NK-92 (cell line): ENCODE results near the gene TMEM52.
"Not testable (repeated sequence)": the region's sequence is repeated elsewhere in the genome, so short reads cannot be mapped to it uniquely, and the experiment has no call there.

Experiments
- DNase-seq: peaks from one replicate; lab custom pipeline; 2025; ENCODE audit not compliant: unreplicated experiment; lab: John Stamatoyannopoulos, UW

Gene TMEM52

DNA sequence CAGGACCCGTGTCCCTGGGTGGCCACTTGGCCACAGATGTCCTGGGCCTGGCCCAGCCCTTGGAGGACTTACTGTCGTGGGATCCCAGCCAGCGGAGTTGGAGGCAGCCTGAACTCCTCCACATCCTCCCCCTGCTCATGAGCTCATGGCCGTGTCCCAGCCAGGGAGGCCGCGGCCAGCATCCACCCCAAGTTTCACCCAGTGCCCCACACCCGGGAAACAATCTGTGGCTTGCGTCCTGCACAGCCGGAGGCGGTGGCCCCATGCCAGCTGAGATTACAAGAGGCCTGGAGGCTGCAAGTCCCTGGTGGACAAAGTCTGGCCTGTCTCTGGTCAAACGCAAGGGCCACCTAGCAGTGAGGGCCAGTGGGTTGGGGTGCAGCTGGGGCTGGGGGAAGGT lies 27.5 kb upstream of the TMEM52 start:
- no peak for DNase-seq

DNA sequence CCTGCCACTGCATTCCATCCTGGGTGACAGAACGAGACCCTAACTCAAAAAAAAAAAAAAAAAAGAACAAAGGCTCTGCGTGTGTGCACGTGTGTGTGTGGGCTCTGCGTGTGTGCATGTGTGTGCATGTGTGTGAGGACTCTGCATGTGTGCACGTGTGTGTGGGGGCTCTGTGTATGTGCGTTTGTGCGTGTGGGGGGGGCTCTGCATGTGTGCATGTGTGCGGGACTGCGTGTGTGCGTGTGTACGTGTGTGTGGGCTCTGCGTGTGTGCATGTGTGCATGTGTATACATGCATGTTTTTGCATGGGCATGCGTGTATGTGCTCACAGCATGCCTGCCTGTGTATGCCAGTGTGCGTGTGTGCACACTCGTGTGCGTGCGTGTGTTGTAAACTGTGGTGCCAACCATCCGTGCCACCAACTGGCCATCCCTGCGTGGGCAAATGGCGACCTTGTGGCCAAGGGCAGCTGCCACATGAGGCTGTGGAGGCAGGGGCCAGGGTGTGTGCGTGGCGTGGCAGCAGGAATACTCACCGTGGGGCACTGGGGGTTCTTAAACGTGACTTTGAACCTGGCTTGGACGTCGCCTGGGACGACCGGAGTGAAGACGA lies 26.8 kb upstream of the TMEM52 start:
- DNase-seq = no peak

DNA sequence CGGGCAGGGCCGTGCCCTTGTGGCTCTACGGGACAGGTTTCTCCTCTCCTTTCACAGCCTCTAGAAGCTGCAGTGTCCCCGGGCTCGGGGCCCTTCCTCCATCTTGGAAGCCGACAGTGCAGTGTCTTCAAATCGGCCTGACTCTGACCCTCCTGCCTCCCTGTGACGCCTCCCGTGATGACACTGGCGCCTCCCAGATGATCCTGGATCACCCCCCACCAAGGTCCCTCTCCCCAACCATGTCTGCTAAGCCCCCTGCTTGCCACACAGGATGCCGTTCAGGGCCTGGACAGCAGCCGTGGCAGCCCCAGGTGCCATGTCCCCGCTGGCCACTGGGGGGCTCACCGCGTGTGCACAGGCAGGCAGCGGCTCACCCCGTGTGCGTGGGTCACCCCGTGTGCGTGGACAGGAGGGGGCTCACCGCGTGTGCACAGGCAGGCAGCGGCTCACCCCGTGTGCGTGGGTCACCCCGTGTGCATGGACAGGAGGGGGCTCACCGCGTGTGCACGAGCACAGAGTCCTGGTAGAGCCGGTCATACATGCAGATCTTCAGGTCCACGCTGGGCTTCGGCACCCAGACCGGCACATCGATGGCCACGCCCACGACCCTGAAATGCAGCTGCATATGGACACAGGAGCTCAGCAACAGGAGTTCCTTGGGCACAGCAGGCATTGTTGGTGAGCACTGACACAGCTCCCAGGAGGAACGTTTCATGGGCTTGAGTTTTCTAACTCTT lies 24.9 kb upstream of the TMEM52 start:
- DNase-seq = no peak

DNA sequence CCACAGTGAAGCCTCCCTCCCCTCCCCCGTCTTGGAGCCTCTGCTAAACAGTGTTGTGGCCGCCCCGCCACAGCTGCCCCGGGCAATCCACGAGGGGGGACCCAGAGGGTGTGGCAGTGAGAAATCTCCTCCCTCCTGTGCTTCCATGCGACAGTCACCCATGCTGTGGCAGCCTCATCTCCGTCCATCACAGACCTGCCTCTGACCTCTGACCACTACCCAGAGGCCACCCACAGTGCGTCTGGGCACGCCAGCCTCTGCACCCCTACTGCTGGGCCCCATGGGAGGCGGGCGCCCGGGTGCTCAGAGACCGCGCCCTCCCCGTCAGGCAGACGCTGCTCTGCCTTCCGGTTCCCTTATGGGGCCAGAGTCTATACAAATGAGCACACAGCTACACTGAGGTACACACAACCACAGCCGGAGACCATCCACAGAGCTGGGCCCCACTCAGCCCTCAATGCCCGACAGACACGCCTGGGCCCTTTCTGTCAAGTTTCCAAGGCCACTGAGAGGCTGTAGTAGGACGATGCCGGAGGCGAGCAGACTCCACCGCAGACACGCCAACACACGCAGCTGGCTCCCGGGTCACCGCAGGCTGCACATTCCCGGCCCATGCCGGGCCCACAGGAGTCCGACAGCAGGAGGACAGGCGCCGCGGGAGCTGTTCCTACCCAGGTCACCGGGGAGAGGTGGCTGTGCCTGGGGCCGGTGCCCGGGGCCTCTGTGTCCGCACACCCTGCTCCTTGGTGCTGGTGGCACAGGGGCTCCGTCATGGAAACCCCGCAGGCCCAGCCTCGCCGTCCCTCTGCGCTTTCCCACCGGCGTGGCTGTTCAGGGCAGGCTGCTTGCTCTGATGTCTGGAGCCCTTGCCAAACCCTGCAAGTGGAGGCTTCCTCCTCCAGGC lies 23.9 kb upstream of the TMEM52 start:
- no peak for DNase-seq

DNA sequence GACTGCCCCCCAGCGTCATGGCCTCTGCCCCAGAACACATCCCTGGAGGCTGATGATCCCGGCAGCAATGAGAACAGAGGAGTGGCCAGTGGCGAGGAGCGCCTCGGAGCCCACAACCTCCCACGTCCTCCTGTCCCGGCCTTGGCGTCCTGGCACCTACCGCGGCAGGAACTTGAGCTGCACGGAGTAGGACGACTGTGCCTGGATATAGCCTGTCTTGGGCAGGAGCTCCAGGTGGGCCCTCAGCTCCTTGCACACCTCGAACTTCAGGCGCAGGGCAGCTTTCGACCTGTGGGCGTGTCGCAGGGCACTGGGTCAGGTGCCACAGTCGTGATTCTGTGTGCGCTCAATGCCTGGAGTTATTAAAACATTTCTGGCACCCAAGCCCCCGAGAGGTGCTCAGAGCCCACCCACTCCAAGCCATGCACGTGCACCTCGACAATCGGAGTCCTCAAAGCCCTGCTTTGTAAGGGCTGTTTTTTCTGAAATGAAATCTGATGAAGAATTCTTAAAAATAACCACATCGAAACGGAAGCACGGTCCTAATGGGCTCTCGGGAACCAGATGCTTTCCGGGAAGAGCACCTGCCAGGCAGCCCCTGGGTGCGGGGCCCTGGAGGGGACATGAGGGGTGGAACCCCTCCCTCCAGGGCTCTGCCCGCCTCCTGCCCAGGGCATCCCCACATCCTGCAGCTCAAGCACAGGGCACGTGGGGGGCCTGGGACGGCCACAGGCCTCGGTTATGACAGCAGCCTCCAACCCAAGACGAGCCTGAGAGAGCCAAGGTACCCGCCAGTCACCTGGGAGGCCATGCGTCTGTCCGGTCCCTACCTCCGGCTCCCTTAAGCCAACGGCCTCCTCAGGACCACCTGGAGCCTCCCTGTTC lies 23.0 kb upstream of the TMEM52 start:
- DNase-seq = no peak

DNA sequence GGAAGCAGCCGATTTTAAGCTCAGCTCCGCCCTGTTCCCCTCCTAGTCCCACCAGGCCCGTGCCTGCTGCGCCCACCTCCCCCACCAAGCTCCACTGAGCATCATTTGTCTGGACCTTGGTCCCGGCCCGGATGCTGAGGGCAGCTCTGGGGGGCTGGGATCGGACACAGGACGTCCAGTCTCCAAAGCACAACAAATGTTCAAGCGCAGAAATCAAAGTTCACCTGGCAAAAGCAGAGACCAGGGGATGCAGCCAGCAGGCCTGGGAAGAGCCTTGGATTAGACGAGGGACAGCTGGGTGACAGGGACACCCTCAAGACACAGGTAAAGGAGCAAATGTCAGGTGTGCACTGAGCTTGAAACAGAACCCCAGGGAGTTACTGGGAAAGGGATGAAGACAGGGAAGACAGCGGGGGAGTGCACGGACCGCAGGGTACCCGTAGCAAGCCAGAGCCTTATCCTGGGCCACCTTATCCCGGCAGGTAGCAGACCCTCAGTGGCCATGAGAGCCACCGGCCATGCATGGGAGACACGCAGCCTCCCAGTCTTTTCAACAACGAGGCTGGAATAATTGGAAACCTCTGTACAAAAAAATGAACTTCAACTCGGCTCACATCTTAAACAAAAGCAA lies 22.2 kb upstream of the TMEM52 start:
- no peak for DNase-seq

DNA sequence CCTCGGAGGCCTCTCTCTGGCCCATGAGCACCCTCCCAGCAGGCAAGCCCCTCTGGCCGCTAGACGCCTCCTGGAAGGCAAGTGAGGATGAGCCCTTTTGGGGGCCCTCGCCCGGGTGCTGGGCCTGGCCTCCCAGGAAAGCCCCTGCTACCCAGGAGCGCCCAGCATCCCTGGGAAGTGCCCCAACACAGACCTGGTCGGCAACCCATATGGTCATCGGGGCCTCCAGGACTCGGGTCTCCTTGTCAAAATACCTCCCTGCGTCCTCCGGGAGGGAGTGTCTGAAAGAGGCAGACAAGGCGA lies 21.0 kb upstream of the TMEM52 start:
- DNase-seq = no peak

DNA sequence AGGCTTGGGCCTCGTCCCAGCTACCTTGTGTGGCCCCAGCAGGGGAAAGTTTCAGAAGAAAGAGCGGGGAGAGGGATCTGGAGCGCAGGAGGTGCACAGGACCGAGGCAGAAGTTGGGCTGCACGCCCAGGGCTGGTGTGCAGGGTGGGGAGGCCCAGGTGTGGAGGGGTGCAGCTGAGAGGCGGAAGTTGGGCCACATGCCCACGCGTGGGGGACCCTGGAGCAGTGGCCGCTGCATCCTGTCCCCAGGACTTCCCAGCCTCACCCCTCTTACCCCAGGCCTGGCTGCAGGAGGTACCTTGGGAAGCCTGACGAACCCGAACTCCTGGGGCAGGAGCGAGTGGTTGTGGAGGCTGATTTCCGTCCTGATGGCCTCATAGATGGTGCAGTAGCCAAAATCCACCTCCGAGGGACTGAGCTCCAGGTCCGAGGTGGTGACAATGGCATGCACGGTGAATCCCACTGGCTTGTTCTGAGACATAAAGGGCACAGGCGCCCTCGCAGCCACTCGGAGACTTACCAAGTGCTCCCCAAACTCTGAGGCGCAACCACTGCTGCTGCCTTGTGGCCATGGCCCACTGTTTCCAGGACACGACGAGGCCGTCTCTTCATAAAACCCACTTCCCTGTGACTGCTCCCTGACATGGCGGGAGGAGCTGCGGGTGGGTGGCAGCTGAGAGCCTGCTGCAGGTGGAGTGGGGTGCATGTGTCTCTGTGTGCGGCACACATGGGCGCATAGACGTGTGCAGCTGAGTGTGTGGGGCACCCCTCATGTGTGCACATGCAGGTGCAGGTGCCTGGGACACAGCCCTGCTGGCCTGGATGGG lies 20.4 kb upstream of the TMEM52 start:
- no peak for DNase-seq

DNA sequence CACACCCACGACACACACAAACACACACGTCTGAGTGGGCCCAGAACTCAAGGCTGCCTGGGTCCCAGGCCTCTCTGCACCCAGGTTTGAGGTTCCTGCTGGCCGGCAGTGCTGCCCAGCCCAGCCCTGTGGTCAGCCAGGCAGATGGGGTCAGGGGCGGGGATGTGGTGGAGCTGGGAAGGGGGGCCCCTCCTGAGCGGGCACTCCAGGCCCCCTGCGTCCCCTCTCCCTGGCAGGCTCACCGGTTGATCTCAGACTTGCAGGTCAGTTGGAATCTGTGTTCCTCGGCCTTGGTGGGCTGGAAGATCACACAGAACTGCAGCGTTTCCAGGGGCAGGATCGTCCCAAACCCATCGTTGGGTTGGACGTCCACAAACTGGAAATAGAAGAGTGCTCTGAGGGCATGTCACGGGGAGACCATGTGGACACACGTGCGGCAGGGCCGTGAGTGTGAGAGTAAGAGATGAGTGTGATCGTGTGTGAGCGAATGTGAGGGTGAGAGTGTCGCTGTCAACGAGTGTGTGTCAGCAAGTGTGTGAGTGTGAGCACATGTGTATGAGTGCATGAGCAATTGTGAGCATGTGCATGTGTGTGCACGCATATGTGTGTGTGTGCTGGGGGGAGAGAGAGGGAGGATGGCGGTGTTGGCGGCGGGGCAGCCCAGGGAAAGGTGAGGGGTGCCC lies 19.7 kb upstream of the TMEM52 start:
- DNase-seq = no peak

DNA sequence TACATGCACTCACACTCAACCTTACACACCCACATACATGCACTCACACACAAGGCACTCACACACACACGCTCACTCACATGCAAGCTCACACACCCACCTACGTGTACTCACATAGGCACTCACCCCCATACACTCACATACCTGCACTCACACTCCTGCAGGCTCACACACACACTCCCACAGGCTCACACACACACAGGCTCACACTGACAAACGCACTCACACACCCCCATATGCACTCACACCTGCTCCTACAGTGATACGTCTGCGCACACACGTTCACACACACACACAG lies 19.1 kb upstream of the TMEM52 start:
- DNase-seq = no peak

DNA sequence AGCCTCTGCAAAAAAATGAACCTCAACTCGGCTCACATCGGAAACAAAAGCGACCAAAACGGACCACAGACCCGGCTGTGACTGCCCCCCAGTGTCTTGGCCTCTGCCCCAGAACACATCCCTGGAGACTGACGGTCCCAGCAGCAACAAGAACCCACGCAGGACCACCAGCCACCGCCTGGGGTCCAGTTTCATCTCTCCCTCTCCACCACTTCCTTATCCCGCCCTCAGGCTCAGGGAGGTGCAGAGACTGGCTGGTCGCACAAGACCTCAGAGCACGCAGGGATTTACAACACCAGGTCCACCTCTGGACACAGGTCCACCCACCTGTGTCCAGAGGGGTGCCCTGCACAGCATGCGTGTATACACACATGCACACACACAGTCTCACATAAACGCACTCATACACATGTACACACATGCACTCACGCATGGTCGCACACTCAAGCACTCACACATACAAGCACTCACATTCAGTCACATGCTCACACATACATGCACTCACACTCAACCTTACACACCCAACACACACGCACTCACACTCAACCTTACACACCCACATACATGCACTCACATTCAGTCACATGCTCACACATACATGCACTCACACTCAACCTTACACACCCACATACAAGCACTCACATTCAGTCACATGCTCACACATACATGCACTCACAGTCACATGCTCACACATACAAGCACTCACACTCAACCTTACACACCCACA lies 18.6 kb upstream of the TMEM52 start:
- DNase-seq = no peak

DNA sequence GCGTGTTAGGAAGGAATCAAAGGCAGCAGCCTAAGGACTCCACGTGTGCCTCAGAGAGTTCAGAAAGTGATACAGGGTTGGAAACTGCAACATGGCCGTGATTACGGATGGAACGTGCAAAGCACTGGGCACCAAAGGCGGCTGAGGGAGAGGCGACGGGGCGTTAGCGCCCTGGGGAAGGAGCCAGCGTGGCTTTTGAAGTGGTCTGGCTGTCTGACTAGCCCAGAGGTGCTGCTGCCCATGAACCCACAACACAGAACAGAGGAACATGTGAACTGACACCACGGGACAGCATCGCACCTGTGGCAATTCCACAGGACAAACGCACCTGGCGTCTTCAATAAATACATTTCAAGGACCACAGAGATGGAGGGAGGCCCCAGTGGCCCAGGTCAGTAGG lies 18.0 kb upstream of the TMEM52 start:
- no peak for DNase-seq

DNA sequence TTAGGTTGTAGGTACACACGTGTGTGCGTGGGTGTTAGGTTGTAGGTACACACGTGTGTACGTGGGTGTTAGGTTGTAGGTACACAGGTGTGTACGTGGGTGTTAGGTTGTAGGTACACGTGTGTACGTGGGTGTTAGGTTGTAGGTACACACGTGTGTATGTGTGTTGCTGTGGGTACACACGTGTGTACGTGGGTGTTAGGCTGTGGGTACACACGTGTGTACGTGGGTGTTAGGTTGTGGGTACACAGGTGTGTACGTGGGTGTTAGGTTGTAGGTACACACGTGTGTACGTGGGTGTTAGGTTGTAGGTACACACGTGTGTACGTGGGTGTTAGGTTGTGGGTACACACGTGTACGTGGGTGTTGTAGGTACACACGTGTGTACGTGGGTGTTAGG lies 15.8 kb upstream of the TMEM52 start:
- not testable (repeated sequence) for DNase-seq

DNA sequence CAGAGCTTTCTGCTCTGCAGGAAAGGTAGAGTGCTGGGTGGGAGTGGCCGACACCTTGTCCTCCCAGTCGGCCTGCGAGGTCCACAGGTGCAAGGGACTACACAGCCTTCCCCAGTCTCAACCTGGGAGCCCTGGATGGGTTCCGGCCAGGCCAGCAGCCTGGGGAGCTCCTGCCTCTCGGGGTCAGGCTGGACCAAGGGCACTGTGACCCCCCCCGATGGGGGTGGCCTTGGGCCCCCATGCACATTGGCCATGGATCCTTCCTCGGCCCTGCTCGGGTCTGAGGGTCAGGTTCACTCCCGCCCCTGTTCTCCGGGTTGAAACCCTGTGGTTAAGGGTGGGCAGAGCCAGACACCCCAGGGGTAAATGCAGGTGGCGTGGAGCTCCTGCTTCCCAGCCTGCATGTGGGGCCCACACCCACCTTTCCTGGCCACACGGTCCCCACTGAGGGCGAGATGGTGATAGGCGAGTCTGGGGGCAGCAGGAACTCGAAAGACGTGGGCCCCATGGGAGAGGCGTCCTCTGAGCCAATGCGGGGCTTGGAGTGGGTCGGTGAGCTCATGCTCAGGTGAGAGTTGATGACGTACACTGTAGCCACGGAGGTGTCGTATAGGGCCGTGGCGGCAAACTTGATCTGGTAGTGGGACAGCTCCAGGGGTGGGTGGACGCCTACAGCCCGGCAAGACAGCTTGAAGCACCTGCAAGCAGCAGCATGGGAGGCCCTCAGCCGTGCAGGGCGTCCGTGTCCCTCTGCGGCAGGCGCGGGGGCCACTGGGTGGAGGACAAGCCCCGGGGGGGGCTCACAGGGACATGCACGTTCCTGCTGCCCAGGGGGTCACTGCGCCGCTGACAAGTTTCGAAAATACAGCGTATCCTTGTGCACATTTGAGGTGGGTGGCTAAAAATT lies 10.8 kb upstream of the TMEM52 start:
- no peak for DNase-seq

DNA sequence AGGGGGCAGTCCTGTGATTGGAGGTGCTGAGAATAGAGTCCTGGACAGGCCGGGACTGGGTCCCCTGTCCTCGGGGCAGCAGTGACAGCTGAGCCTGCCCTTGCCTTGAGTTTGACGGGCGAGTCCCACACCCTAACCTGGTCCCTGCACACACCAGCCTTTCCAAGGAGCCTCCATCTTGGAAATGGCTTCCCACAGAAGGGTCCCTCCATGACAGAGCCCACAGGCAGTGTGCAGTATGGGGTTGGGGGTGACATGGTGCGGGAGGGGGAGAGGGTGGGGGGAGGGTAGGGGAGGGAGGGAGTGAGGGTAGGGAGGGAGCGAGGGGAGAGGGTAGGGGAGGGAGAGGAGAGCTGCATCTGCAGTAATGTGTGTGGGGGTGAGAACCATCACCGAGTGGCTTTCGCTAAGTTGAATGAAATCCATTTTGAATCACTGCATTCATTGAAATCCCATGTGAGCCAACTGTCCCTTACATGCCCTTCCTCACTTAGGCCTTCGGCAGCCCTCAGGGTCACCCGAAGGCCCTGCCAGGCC lies 10.1 kb upstream of the TMEM52 start:
- no peak for DNase-seq

DNA sequence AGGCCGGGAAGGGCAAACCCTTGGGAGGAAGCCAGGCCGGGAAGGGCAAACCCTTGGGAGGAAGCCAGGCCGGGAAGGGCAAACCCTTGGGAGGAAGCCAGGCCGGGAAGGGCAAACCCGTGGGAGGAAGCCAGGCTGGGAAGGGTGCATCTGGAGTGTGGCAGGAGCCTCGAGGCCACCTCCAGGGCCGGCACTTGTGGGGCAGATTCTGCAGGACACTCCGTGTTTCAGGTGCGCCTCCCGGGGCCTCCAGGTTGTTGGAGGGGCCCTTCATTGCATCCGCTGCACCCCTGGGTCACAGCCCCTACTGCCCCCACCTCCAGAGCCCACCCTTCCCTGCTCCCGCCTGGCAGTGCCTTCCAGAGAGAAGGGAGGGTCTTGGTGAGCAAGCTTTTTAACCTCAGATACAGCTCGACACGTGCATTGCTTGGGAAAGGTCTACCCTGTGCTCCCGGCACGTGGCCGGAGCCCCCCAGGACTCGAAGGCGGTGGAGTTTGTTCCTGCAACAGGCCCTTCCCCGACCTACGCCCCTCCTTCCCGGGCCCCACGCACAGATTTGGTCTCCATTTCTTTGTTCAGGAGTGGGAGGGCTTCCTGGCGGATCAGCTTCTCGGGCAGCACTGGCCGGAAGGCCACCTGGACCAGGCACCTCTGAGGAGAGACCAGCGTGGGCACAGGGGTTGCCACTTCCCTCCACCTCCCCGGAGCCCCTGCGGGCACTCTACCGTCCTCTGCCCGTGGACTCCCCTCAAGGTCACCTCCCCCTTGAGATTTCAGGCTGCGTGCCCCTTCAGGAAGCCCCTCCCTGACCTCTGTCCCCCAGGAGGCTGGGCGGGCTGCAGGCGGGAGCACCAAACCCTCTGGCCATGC lies 9.4 kb upstream of the TMEM52 start:
- DNase-seq = no peak

DNA sequence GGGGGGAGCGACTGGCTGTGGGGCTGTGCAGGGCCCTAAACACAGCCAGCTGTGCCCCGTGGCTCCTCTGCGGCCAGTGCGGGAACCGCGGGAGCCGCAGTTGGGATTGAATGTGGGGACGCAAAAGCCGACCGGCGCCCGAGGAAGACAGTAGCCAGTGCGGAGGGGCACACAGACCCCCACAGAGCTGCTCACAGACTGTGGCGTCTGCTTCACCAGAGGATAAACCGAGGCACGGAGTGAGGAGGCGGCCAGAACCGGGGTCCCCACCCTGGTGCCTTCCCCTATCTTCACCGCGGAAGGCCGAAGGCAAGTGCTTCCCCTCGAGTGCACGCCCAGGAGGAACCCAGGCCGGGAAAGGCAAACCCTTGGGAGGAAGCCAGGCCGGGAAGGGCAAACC lies 8.7 kb upstream of the TMEM52 start:
- DNase-seq = no peak
